HK-2 (cell line): ENCODE results near the gene SORL1.

Source experiments
- DNase-seq: peaks from one replicate; pipeline ENCODE4 v3.0.0-alpha.2; 2018; ENCODE audit not compliant: unreplicated experiment

Gene SORL1

DNA sequence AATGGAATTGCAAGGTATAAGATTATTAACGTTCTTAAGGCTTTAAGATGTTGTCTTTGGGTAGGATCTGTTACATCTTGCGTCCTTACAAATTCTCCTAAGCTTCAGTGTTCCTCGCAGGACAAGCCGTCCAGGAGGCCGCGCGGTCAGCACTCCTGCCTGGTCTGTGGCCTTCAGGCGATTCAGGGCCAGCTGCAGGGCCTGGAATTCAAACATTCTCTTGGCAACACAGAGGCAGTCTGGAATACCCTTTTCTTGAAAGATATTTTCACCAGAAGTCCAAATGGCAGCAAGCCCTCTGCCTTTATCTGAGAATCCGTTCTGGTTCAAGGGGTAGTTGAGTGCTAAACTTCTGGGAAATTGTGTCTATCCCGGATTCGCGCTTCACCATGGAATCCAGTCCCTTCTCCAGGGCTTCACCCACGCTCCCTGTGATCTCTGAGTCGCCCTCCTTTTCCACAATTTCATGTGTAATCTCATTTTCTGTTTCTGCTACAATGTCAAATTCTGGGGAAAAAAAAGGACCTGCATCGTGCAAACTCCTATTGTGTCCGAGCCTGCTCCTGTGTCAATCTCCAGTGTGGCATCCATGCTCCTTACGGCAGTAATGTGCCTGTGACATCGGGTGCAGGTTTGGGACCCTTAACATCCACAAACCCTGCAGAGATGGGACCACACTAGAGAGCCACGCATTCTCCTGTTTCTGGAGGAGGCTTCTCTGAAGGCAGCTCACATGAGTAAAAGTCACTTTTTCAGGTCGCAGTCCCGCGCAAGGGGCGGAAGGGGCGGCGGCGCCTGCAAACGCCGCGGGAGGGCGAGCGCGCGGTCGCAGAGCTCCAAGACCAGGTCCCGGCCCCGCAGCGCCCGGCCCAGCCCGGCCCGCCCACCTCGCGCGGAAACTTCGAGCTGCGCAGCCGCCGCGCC lies 25.4 kb upstream of the SORL1 start:
- no peak for DNase-seq

- no peak for DNase-seq
Observed at GRCh38 chr11:121427400-121427744, 24.7 kb upstream of the SORL1 start.

DNA sequence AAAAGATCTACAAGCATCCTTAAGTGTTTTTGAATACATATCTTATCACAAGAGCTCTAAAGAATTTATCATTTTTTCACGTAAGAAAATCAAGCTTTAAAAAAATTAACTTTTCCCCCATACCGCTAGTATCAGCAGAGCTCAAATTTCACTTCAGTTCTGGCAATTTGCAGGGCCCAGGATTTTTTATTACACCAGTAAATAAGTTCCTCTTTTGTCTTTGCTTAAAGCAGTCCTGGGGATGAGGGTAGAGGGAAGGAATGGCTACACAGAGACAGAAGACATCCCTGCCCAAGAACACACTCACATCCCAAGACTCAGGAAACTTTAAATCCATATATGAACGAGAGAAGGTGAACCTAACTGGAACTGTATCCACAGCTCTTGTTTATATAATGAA lies 22.6 kb upstream of the SORL1 start:
- no peak for DNase-seq

DNA sequence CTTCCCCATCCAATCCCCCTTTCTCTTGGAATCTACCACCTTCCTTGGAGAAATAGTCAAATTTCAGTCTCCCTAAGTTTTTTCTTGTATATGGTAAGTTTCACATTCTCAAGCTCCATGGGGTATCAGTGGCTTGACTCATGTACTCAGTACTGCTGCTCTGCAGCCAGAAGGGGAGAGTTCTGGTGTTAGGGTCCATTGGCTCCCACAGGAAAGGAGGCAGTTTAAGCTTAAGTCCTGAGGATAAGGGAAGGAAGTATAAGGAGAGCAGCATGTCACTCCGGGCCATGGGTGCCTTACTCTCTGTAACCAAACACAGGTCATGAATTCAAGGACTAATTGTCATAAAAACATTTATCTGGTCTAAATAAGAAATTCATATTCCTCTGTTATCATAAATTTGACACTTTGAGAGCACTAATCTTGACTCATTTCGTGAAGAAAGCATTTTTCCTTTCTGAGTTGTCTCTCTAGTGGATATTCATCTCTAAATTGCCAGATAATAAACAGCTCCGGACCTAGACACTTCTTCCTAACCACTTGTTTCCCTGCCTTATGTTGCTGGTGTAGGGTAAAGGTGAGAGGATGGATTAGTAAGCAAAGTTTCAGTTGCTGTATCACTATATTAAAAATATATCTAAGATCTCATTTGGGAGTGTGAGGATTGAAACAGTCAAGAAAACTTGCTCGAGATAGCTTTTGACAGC lies 20.1 kb upstream of the SORL1 start:
- DNase-seq: no peak

- no peak for DNase-seq
Observed at GRCh38 chr11:121435132-121435531, 17.0 kb upstream of the SORL1 start.

- no peak for DNase-seq
Observed at GRCh38 chr11:121435551-121436511, 16.3 kb upstream of the SORL1 start.

GRCh38 chr11:121437018-121437685 lies 15.0 kb upstream of the SORL1 start:
- DNase-seq: no peak

DNA sequence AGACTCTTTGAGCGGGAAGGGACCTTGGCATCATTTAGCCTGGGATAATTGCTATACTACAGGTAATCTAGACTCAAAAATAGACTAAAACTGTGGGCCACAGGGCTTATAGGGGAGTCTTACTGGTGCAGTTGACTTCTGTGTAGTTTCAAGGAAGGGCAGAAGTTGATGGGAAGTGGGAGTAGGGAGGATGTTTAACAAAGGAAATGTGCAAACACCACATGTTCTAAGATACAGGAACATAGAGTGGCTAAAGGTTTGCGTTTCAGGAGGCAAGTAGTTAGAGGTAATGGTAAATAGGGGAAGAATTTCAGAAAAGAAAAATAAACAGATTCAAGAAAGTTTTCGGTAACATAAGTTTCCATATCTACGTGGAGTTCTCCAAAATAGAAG lies 14.4 kb upstream of the SORL1 start:
- DNase-seq: no peak

DNA sequence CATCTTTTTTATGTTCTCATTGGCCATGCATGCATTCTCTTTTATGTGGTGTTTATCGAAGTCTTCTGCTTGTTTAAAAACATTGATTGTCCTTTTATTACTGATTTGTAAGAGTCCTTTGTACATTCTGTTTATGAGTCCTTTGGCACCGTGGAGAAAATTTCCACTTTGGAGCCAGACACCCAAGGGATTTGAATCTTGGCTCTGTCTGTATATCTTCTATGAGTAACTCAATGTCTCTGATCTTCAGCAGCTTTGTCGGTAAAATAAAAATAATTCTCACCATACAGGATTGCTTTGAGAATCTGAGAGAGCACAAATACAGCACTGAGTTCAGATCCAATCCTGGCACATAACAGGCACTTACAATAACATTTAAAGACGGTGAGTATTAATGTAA lies 12.8 kb upstream of the SORL1 start:
- no peak for DNase-seq

GRCh38 chr11:121439759-121440158 lies 12.4 kb upstream of the SORL1 start:
- no peak for DNase-seq

DNA sequence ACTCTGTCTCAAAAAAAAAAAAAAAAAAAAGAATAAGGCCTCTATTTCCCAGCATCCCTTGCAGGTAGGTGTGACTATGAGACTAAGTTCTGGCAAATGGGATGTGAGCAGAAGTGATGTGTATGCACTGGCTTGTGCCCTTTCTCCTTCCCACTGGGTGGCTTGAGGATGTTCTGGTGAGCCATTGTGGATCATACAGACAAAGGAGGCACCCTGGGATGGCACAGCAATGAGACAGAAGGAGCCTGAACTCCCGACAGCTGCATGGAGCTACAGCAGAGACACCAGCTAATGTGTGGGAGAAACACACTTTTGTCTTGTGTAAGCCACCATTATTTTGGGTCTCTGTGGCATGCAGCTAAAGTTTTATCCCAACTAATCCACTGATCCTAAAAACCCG lies 10.6 kb upstream of the SORL1 start:
- DNase-seq: no peak

DNA sequence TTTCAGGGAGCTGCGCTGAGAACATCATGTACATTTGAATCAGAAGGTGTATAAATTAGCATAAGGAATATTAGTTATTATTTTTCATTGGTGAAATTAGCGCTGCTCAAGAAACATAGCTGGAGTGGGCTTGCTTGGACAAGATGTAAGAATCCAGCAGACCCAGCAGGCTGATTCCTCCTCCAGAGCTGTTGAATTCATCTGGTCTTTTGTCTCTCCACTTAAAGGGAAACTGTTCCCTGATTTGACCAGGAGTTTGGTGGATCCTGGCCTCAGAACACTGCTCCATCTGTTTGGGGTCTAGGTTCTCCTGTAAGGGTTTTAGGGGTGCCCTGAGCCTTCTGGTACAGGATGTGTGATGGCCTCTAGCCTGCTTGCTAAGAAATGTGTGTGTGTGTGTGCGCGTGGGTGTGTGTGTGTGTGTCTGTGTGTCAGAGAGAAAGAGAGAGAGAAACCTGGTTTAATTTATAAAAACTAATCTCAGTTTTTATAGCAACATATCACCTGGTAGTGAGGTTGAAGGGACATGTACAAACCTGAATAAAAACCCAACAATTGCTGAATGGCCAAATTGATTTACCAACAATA lies 8.3 kb upstream of the SORL1 start:
- no peak for DNase-seq

DNA sequence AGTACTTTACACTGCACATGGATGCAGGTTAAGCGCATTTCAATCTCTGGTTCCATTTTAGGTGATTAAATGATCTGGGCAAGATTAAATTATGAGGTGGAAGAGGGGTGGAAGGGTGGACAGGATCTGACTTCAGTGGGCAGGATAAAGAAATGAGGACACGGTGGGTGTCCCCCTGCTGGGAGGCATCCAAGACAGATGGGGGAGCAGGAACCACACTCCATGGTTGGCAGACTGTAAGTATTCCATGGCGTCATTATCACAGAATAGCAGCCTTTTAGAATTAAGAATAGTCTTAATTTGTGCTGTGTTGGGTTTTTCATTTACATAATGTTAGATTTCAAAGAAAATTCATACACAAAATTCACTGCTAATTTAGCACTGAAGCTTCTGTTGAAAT lies 7.6 kb upstream of the SORL1 start:
- DNase-seq: no peak

GRCh38 chr11:121445071-121445768 lies 6.9 kb upstream of the SORL1 start:
- no peak for DNase-seq

DNA sequence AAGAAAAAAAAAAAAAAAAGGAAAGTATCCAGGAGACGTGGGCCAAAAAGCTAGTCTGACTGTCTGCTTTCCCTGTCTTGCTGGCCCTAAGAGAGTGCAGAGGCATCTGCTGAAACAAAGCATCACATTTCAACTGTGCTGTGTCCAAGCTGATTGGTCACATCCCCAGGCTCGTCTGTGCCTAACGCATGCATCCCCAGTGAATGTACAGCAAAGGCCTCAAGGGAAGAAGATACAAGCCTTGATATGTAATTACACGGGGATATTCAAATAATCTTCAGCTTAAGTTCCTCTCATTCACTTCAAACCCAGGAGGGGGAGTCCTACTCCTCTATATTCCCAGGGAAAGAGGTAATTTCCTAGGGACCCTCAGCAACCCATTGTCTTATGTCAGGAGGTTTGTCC lies 5.4 kb upstream of the SORL1 start:
- no peak for DNase-seq

DNA sequence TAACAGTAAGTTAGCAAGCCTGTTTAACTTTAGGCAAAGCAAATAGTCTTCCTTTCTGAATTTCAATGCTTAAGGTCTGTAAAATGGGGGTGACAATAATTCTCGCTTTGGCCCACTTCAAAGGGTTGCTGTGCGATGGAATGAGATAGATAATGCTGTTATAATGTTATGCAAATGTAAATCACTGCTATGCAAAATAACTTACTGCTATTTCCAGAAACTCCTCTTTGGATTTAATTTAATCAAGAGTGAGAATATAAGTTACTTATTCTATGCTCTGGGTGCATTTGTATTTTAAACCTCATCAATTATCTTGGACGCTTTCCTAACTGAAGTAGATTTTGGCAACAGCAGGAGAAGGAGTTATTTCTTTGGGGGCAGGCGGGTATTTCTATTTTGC lies 4.1 kb upstream of the SORL1 start:
- DNase-seq: no peak

DNA sequence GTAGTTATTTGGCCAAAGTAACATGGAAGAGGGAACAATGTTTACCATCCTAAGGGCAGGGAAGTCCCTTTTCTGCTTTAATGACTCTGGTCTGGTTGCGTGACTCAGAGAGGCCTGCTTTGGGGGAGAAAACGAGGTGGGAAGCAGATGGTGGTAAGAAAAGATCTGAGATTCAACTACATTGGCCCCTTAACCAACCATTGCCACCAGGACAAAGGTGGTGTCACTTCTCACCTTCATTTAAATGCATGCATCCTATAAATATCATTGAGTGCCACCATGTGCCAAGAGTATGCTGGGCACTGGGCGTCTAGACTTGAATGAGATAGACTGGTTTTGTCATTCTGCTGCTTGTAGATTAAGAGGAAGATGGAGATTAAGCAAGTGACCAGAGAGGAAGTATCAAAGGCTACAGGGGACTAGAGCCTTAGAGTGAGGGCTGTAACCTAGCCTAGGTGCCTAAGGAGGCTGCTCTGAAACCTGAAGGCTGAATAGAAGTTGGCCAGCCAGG lies 3.6 kb upstream of the SORL1 start:
- DNase-seq: no peak

GRCh38 chr11:121449123-121449522 lies 3.0 kb upstream of the SORL1 start:
- DNase-seq: no peak

- DNase-seq: no peak
Observed at GRCh38 chr11:121449626-121450025, 2.5 kb upstream of the SORL1 start.

GRCh38 chr11:121450401-121450800 lies 1.7 kb upstream of the SORL1 start:
- DNase-seq: no peak
